HUES64 (cell line): Measurements from ENCODE around the gene PALM2AKAP2.
"Not testable (repeated sequence)": the region's sequence is repeated elsewhere in the genome, so short reads cannot be mapped to it uniquely, and the experiment has no call there.

Source experiments
- H3K27ac ChIP-seq: 2 replicates; pipeline ENCODE4 v1.7.0; 2013; ENCODE audit warnings: low read depth, low read length, inconsistent platforms
- H3K27me3 ChIP-seq: 2 replicates; pipeline ENCODE4 v1.6.1; 2013; ENCODE audit warnings: mild to moderate bottlenecking, low read length; ENCODE audit not compliant: insufficient read depth
- H3K36me3 ChIP-seq: 2 replicates; pipeline ENCODE4 v1.6.1; 2013; ENCODE audit warnings: mild to moderate bottlenecking, low read length; ENCODE audit not compliant: insufficient read depth
- H3K4me1 ChIP-seq: 2 replicates; pipeline ENCODE4 v1.6.1; 2013; ENCODE audit warnings: mild to moderate bottlenecking, low read length, moderate library complexity; ENCODE audit not compliant: insufficient read depth
- H3K4me3 ChIP-seq: 2 replicates; pipeline ENCODE4 v1.5.1; 2013; ENCODE audit warnings: mild to moderate bottlenecking, low read length, moderate library complexity
- H3K9ac ChIP-seq: 2 replicates; pipeline ENCODE4 v1.6.1; 2013; ENCODE audit warnings: mild to moderate bottlenecking, low read depth, low read length
- H3K9me3 ChIP-seq: 2 replicates; pipeline ENCODE4 v1.6.1; 2013; ENCODE audit warnings: low read depth, low read length; ENCODE audit not compliant: insufficient read depth
- WGBS: fragments of 150-250, 120-280 bp; methylation state at CpG from one replicate; pipeline ENCODE4 v1.1.7; 2013; ENCODE audit warnings: missing lambda C conversion rate; 5-methylcytosine and 5-hydroxymethylcytosine counted together

Gene PALM2AKAP2

GRCh38 chr9:109821711-109822110 is 41.7 kb downstream of the PALM2AKAP2 start:
- Histone ChIP-seq H3K4me1 (peaks cover 16% of the 10 kb centered on the region), H3K9me3 (no peaks in the 10 kb centered on the region), H3K9ac (no peak overlapping the region), H3K27ac (no peak overlapping the region), H3K36me3 (no peaks in the 10 kb centered on the region), H3K4me3 (no peak overlapping the region), H3K27me3 (no peaks in the 10 kb centered on the region)
- 50% methylated on average over 1 of the region's 1 CpG for WGBS

DNA sequence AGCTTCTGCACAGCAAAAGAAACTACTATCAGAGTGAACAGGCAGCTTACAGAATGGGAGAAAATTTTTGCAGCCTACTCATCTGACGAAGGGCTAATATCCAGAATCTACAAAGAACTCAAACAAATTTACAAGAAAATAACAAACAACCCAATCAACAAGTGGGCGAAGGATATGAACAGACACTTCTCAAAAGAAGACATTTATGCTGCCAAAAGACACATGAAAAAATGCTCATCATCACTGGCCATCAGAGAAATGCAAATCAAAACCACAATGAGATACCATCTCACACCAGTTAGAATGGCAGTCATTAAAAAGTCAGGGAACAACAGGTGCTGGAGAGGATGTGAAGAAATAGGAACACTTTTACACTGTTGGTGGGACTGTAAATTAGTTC is 45.4 kb downstream of the PALM2AKAP2 start:
- not testable (repeated sequence) for H3K27me3 ChIP-seq, H3K4me3 ChIP-seq, H3K36me3 ChIP-seq, H3K9ac ChIP-seq, H3K4me1 ChIP-seq, H3K9me3 ChIP-seq, H3K27ac ChIP-seq
- 88% methylated on average over 2 of the region's 2 CpGs for WGBS

- Histone ChIP-seq H3K27me3 (no peaks in the 10 kb centered on the region), H3K4me3 (no peak overlapping the region), H3K27ac (no peak overlapping the region), H3K9me3 (no peaks in the 10 kb centered on the region), H3K36me3 (no peaks in the 10 kb centered on the region), H3K4me1 (peaks cover 3% of the 10 kb centered on the region; the same call in 1 of the 2 replicates), H3K9ac (no peak overlapping the region)
- 64% methylated on average over 1 of the region's 1 CpG for WGBS
Observed at GRCh38 chr9:109826559-109826958, 46.6 kb downstream of the PALM2AKAP2 start.

DNA sequence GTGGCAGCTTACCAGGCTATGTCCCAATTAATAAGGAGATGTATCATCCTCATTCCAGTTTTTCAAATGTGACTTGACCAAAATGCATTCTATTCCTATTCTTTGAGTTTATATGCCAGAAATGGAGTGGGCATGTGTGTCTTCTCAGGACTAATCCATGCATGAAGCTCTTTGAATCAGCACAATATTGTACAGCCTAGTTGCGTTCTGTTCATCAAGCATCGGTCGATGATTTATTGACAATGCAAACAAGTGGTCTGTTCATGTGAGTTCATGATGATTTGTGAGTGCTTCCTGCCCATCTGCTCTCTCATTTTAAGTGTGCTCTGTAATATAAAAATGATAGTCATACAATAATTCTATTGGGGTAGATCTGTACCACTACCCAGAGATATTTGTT is 48.3 kb downstream of the PALM2AKAP2 start:
- Histone ChIP-seq H3K4me1 (no peaks in the 10 kb centered on the region), H3K9me3 (no peaks in the 10 kb centered on the region; the same call in 1 of the 2 replicates), H3K4me3 (no peak overlapping the region), H3K36me3 (no peaks in the 10 kb centered on the region), H3K27me3 (no peaks in the 10 kb centered on the region), H3K9ac (no peak overlapping the region), H3K27ac (no peak overlapping the region)
- WGBS = 97% methylated on average over 3 of the region's 3 CpGs
